PC-3 (cell line): Measurements from ENCODE around the gene DST. TPM values are rescaled to one million over a fixed set of nuclear protein-coding genes. Genes with fewer than 3 reads are reported as not detected.

Experiments used
- ATAC-seq: fragments of 200-7000 bp; cut with Tn5 transposase; 2 replicates; pipeline ENCODE4 v1.9.1; 2020; ENCODE audit warnings: mild to moderate bottlenecking, moderate library complexity
- BruUV-seq: library from RNA; stranded (reverse); fragments of 400-500 nt; replicated peaks from 2 replicates; lab custom pipeline; 2021; lab: Mats Ljungman, UMichigan
- CTCF ChIA-PET: fragments of 300-600 bp; sonication (Branson Sonifier 250); formaldehyde crosslinking; loops from one replicate; lab custom pipeline; 2022; ENCODE audit warnings: antibody characterized with exemption; lab: Charles Lee
- POLR2A ChIA-PET: fragments of 300-600 bp; sonication (Branson Sonifier 250); formaldehyde crosslinking; loops from one replicate; lab custom pipeline; 2022; ENCODE audit warnings: antibody characterized with exemption; ENCODE audit not compliant: unreplicated experiment; lab: Charles Lee
- DNase-seq: peaks from one replicate; pipeline ENCODE4 v3.0.0-alpha.2; 2015
- H2AFZ ChIP-seq: fragments of 300-600 bp; sonication (generic); 2 replicates; pipeline ENCODE4 v1.6.0; 2016; ENCODE audit warnings: antibody characterized with exemption, low read length
- H3F3A ChIP-seq: fragments of 300-600 bp; sonication (generic); one replicate; pipeline ENCODE4 v1.6.0; 2017; ENCODE audit warnings: antibody characterized with exemption, low read length, control low read depth, mild to moderate bottlenecking; ENCODE audit not compliant: unreplicated experiment
- H3K27ac ChIP-seq: fragments of 300-600 bp; sonication (generic); 2 replicates; pipeline ENCODE4 v1.5.1; 2016; ENCODE audit warnings: mild to moderate bottlenecking, low read length
- H3K27me3 ChIP-seq: fragments of 300-600 bp; sonication (generic); 2 replicates; pipeline ENCODE4 v1.6.1; 2016; ENCODE audit warnings: low read length, mixed read lengths
- H3K36me3 ChIP-seq: fragments of 300-600 bp; sonication (generic); 2 replicates; pipeline ENCODE4 v1.6.1; 2016; ENCODE audit warnings: low read depth, mixed run types, low read length, mixed read lengths
- H3K4me1 ChIP-seq: fragments of 300-600 bp; sonication (generic); 2 replicates; pipeline ENCODE4 v1.5.1; 2016; ENCODE audit warnings: low read length; ENCODE audit not compliant: insufficient read depth
- H3K4me2 ChIP-seq: fragments of 300-600 bp; sonication (generic); 2 replicates; pipeline ENCODE4 v1.6.0; 2016; ENCODE audit warnings: low read length
- H3K4me3 ChIP-seq: fragments of 300-600 bp; sonication (generic); 2 replicates; pipeline ENCODE4 v1.5.1; 2016; ENCODE audit warnings: mild to moderate bottlenecking, low read length, mixed read lengths
- H3K79me2 ChIP-seq: fragments of 300-600 bp; sonication (generic); 2 replicates; pipeline ENCODE4 v1.6.1; 2017; ENCODE audit warnings: low read length, mixed read lengths
- H3K9ac ChIP-seq: fragments of 300-600 bp; sonication (generic); 2 replicates; pipeline ENCODE4 v1.6.0; 2016; ENCODE audit warnings: mild to moderate bottlenecking, low read length
- H3K9me2 ChIP-seq: fragments of 300-600 bp; sonication (generic); replicated peaks from 2 replicates; pipeline ENCODE4 v1.6.1; 2016; ENCODE audit warnings: mixed run types, low read length, mixed read lengths
- H3K9me3 ChIP-seq: fragments of 300-600 bp; sonication (generic); 2 replicates; pipeline ENCODE4 v1.6.1; 2016; ENCODE audit warnings: low read length, mixed read lengths
- H4K20me1 ChIP-seq: fragments of 300-600 bp; sonication (generic); 2 replicates; pipeline ENCODE4 v1.6.1; 2016; ENCODE audit warnings: low read length, mixed read lengths
- CTCF ChIP-seq: fragments of 300-600 bp; sonication (generic); conservative IDR thresholded peaks from 2 replicates; pipeline ENCODE4 v1.5.1; 2017; ENCODE audit warnings: antibody characterized with exemption, low read depth, mild to moderate bottlenecking, low read length
- EZH2 ChIP-seq: fragments of 300-600 bp; sonication (generic); IDR thresholded peaks from one replicate; pipeline ENCODE4 v1.6.1; 2017; ENCODE audit warnings: antibody characterized with exemption, mild to moderate bottlenecking, low read length; ENCODE audit not compliant: unreplicated experiment
- EZH2phosphoT487 ChIP-seq: fragments of 300-600 bp; sonication (generic); IDR thresholded peaks from 2 replicates; pipeline ENCODE4 v1.6.1; 2018; ENCODE audit warnings: mild to moderate bottlenecking, antibody characterized with exemption, low read length, borderline replicate concordance
- intact Hi-C: fragments of 100-400 bp; cut with micrococcal nuclease; formaldehyde crosslinking; loops from 2 replicates; pipeline ENCODE4 v1.9.0; 2023
- total RNA-seq: library from RNA; depleted of rRNA; stranded (reverse); fragments of >200 nt; gene quantifications from 2 replicates; pipeline ENCODE4 v1.2.3, GENCODE V29; 2014

DST gene
- total RNA-seq, 1 experiment from 2014 or later, result 81.5 TPM

GRCh38 chr6:56509031-56509430 lies 133.7 kb downstream of the DST start:
- Histone ChIP-seq H3K27me3 (no peaks in the 10 kb centered on the region), H3K9me2 (no peaks in the 10 kb centered on the region), H3K4me2 (no peak overlapping the region), H3K4me3 (no peak overlapping the region), H3K4me1 (no peaks in the 10 kb centered on the region), H3K9ac (no peak overlapping the region), H4K20me1 (no peaks in the 10 kb centered on the region), H3K27ac (no peak overlapping the region), H3K36me3 (peaks cover 29% of the 10 kb centered on the region), H3K79me2 (no peaks in the 10 kb centered on the region), H2AFZ (no peak overlapping the region), H3F3A (no peaks in the 10 kb centered on the region), H3K9me3 (no peaks in the 10 kb centered on the region)
- DNase-seq, result no peak
- BruUV-seq, result no TSS peak
- CTCF ChIA-PET, result no interaction called here
- TF ChIP-seq CTCF (no peak), EZH2 (no peak), EZH2phosphoT487 (no peak)
- POLR2A ChIA-PET, result no interaction called here
- intact Hi-C loops, result no loop called here
- no peak for ATAC-seq

- Histone ChIP-seq H3K9ac (no peak overlapping the region), H3K9me3 (no peaks in the 10 kb centered on the region), H2AFZ (no peak overlapping the region), H3F3A (no peaks in the 10 kb centered on the region), H3K4me2 (no peak overlapping the region), H3K4me3 (no peak overlapping the region), H4K20me1 (no peaks in the 10 kb centered on the region), H3K79me2 (no peaks in the 10 kb centered on the region), H3K27ac (no peak overlapping the region), H3K9me2 (no peaks in the 10 kb centered on the region), H3K27me3 (no peaks in the 10 kb centered on the region), H3K4me1 (no peaks in the 10 kb centered on the region), H3K36me3 (peaks cover 23% of the 10 kb centered on the region; the same call in 1 of the 2 replicates)
- ATAC-seq, result no peak
- no peak for TF ChIP-seq CTCF
- no peak for TF ChIP-seq EZH2
- no peak for TF ChIP-seq EZH2phosphoT487
- no TSS peak for BruUV-seq
- intact Hi-C loops, result no loop called here
- no peak for DNase-seq
- CTCF ChIA-PET, result no interaction called here
- POLR2A ChIA-PET, result no interaction called here
Observed at GRCh38 chr6:56507517-56507916, 135.2 kb downstream of the DST start.

- Histone ChIP-seq H3K79me2 (no peaks in the 10 kb centered on the region), H3K27ac (no peak overlapping the region), H4K20me1 (no peaks in the 10 kb centered on the region), H3K4me1 (no peaks in the 10 kb centered on the region), H3K36me3 (peaks cover 23% of the 10 kb centered on the region; the same call in 1 of the 2 replicates), H3F3A (no peaks in the 10 kb centered on the region), H3K4me2 (no peak overlapping the region), H3K27me3 (no peaks in the 10 kb centered on the region), H3K9me2 (no peaks in the 10 kb centered on the region), H3K4me3 (no peak overlapping the region), H3K9ac (no peak overlapping the region), H3K9me3 (no peaks in the 10 kb centered on the region), H2AFZ (no peak overlapping the region)
- DNase-seq (no peak), ATAC-seq (no peak)
- POLR2A ChIA-PET, result no interaction called here
- intact Hi-C loops, result no loop called here
- CTCF ChIA-PET, result no interaction called here
- TF ChIP-seq EZH2phosphoT487 (no peak), EZH2 (no peak)
- no TSS peak for BruUV-seq
Observed at GRCh38 chr6:56505512-56506260, 137.0 kb downstream of the DST start.
